ENCODE data around the gene FEV.

GRCh38 chr2:218956039-218956438 lies 28.9 kb downstream of the FEV start:
- TF ChIP-seq CTCF (IDR thresholded peaks at IDR 0.05; ENCODE audit: poor library complexity, severe bottlenecking) (no peak), EP300 (conservative IDR thresholded peaks at IDR 0.05; ENCODE audit: poor library complexity, severe bottlenecking) (no peak), TAF1 (IDR thresholded peaks at IDR 0.05; ENCODE audit: low read depth) (no peak), SMC3 (conservative IDR thresholded peaks at IDR 0.05; ENCODE audit: poor library complexity) (no peak)
